HG03095 (cell line): Measurements from ENCODE around the gene LRRC46.

Source experiments
- ATAC-seq: cut with Tn5 transposase; IDR thresholded peaks from one replicate; pipeline ENCODE4 v1.9.1; 2021; ENCODE audit warnings: moderate library complexity; ENCODE audit not compliant: unreplicated experiment

The LRRC46 gene, protein sequence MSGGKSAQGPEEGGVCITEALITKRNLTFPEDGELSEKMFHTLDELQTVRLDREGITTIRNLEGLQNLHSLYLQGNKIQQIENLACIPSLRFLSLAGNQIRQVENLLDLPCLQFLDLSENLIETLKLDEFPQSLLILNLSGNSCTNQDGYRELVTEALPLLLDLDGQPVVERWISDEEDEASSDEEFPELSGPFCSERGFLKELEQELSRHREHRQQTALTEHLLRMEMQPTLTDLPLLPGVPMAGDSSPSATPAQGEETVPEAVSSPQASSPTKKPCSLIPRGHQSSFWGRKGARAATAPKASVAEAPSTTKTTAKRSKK

DNA sequence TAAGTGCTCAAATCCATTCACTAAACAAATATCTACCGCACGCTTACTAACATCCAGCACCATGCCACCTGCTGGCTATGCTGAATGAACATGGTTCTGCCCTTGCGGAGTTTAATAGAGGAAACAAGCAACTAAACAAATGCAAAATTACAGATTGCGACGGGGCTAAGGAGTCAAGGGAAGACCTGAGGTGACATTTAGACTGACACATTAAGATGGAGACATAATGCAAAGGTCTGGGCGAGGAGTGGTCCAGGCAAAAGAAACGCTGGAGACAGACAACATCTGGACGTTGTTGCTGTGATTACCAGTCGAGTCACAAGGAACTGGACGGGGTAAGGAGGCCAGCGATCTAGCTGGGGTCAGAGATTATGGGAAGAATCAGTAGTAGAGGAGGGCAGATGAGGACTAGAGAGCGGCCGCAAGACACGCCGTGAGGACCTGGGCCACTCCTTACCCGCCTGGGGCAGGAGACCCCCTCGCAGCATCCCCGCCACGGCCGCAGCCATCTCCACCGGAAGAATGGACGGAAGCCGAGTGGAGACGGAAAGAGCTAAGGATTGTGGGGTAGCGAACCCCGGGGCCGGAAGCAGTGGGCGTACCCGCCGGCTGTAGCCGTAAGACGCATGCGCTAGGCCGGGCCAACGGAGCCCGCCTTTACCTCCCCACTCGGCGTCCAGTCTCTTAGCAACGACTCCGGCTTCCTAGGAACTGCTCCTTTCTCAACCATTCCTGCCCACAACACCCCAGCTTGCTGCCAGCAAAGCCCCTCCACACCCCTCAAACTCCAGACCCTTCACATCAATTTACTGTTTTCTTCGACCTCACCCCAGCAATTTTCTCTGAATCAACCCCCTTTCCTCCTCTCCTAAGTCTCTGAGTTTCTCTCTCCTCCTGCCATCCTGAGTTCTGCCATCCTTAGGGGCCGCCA is at the start of gene LRRC46, which contains the start of gene MRPL10:
LRRC46 (plus strand) TSS at position 668 of the 931 bp plus-strand sequence. CDS start 320 bp downstream, outside the sequence.
MRPL10 (minus strand) TSS at position 539 of the 931 bp plus-strand sequence; CDS start at position 509, 30 bp downstream.
- ATAC-seq, result peak; percentile 82

DNA sequence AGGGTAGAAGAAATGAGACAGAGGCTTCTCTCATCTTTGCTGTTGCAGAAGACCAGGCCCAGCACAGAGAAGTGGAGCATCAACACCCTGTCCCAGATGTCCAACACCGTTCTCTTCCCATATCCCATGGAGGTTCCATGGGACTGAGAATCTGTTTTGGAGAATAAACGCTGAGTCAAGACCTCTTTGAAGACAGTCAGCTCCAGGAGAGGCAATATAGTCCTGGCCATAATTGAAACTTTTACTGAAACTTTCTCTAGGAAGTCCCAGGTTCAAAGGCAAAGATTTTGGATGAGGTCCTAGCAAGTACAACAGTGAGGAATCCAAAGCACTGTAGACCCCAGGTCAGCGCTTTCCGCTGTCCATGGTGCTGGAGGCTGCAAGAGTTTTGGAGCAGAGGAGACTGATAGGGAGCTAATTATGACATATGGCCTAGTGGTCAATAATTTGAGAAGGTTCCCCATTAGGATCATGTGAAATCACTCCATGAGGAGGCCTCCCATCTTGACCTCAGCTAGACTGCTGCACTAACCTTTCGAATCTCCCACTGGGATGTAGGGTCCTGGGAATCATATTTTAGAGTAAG is 45.8 kb upstream of the LRRC46 start:
- ATAC-seq, result no peak

DNA sequence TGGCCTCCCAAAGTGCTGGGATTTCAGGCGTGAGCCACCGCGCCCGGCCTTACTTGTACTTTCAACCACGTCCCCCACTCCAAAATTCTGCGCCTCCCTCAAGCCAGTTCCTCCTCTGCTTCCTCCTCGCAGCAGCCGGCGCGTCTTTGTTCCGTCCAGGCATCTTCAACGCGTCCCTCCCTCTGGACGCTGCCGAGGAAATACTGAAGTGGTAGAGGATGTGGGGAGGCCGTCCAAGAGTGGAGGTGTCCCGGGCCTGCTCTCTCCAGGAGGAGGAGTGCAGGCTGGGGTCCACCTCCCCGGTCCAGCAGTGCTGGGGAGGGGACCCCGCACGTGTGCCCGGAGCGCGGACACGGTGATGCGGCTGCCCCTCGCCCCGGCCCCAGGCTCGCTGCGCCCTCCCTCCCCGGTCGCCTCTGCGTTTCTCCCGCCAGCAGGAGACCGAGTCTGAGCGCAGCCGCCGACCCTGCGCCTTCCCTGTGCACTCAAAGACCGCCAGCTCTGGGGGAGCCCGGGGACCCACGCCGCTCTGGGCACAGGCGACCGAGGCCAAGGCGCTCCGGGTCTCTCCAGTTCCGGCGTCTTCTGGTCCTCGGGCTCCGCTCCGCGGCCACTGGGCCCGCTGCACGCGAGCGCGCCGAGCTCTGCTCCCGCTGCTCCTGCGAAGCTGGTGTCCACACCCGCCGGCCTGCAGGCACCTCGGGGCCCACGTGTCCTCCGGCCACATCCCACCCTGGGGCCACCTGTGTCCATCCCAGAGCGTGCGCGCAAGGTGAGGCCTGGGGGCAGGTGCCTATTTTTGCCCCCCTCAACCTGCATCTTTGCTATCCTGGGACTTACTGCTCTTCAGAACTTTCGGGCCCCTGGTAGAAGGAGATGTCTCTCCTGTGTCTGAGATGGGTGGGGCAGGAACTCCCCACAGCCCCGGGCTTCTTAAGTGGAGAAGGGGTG is 41.6 kb upstream of the LRRC46 start:
- no peak for ATAC-seq

DNA sequence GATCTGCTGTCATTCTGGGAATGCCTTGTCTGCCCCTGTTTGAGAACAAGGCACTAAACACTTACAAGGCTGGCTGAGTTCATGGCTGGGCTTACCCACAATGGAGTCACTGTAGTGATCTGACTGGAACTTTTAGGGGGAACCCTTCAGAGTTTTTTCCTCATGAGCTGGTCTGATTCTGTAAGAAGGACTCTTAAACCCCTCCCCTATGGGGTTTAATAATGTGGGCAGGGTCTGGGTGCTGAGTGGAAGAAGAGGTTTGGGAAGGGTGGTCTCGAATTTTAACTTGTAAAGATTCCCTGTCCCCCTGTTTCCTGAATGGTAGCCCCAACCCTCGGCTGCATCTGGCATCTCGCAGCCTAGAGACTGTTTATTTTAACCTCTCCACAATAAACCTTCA is 40.4 kb upstream of the LRRC46 start:
- no peak for ATAC-seq

DNA sequence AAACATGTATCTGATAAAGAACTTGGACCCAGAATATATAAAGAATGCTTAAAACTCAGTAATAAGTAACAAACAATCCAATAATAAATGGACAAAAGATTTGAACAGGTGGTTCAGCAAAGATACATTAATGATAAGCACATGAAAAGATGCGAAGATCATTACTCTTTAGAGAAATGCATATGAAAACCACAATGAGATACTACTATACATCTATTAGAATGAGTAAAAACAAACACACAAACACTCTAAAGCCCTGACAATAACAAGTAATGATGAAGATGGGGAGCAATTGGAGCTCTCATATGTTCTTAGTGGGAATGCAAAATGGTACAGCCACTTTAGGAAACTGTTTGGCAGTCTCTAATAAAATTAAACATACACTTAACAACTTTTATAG is 39.0 kb upstream of the LRRC46 start:
- no peak for ATAC-seq

DNA sequence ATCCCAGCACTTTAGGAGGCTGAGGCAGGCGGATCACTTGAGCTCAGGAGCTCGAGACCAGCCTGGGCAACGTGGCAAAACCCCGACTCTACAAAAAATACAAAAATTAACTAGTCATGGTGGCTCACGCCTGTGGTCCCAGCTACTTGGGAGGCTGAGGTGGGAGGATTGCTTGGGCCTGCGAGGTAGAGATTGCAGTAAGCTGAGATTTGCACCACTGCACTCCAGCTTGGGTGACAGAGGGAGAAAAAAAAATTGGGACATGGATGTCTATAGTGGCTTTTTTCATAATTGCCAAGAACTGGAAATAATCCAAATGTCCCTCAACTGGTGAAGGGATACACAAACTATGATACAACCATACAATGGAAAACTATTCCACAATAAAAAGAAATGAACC is 38.5 kb upstream of the LRRC46 start:
- ATAC-seq, result no peak

DNA sequence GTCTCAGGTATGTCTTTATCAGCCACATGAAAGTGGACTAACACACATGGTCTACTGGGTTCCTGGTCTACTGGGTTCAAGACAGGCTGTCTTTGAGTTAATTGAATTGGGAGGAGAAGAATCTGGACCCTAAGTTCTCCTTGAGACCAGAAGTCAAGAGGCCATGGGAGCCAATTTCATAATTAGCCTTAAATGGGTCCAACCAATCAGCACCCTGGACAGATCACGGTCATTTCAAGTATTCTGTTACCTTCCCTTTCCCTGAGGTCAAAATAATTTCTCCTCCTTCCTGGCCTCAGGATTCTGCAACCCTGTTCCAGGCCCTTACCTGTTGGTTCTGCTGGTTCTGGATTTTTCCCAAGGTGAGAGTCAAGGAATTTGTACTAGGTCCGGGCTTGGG is 33.7 kb upstream of the LRRC46 start:
- ATAC-seq, result no peak

DNA sequence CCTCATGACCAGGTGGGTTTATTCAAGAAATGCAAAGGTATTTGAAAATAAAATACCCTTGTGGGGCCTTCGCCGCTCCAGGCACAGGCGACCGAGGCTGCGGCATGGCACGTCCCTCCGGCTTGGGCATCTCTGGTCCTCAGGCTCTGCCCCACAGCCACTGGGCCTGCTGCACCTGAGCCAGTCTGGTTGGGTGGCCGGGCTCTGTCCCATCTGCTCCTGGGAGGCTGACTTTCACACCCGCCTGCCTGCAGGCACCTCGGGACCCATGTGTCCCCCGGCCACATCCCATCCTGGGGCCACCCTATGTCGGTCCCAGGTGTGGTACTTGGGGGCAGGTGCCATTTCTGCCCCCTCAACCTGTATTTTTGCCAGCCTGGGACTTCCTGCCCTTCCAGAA is 30.8 kb upstream of the LRRC46 start:
- ATAC-seq, result no peak

DNA sequence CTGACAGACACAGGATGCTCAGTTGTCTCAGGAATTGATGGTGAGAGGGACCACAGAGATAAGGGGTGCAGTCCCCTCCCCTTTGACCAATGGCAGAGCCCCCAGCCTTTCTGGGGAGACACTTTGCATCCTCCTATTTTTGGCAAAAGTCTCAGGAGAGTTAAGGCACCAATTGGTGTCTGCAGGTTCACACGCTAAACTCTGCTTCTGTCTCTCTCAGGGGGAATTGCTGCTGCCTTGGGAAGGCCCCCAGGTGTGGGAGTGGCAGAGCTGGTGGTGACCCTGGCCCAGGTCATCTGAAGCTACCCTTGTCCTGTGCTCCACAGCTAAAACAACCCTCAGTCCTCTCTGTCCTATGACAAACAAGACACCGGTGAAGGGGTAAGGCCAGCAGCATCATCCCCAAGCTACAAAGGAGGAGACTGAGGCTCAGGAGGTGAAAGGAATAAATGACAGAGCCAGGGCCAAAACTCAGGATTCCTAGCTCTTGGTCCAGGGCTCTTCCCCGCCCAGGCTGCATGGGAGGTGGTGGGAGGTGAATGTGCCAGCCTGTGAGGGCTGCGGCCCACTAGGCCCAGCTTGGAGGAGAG is 30.2 kb upstream of the LRRC46 start:
- no peak for ATAC-seq

DNA sequence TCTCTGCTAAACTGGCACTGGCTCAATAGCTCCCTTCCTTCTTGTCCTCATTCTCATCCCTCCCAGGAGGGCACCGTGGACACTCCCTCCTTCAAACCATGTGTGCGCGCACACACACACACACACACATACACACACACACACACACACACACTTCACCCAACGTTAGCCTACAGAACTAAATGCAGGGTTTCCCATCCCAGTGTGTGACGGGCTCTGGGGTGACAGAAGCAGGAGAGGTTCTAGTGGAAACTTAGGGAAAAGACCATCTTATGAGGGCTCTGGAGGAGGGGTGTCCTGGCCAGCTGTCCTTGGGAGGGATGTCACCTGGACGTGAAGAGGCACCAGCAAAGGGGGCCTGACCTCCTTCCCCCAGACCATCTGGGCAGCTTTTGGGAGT is 29.6 kb upstream of the LRRC46 start:
- no peak for ATAC-seq

DNA sequence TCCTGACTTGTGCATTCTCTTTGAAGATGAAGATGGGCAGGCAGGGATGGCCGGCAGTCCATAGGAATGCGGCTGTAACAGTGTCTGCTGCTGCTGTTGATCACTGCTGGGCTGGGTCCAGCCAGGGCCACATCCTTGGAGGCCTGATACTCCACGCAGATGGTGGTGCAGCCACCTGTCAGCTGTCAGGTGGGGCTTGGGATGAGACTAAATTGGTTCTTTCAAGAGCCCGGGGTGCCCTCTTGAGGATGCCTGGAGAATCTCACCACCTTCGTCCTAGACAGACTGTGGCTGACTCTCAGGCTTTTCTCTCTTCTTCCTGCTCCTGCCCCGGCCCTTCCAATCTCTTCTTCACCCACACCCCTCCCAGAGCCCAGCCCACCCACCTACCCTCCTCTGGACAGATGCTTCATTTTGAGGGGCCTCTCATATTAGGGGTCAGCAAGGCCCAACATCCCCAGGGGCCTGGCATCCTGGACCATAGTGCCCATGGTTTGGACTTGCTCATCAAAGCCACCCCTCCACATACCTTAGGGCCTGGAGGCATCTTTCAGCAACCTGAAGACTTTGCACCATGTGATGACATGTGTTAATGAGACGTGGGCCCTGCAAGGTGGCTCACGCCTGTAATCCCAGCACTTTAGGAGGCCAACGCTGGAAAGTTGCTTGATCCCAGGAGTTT is 29.0 kb upstream of the LRRC46 start:
- no peak for ATAC-seq

DNA sequence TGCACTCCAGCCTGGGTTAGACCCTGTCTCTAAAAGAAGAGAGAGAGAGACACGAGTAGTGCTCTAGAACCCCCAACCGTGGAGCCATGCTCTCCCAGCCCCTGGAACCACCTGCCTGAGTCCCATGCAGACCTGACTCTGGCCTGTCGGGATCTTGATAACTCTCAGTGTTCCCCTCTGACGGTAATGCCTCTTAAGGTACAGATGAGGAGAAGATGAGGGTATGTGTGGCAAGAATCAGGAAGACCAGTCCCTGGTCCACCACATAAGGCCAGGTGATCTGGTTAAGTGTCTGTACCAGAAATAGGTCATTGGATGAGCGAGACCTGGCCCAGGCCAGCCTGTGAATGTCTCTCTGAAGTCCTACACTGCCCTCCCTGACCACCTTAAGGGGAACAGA is 28.3 kb upstream of the LRRC46 start:
- no peak for ATAC-seq

DNA sequence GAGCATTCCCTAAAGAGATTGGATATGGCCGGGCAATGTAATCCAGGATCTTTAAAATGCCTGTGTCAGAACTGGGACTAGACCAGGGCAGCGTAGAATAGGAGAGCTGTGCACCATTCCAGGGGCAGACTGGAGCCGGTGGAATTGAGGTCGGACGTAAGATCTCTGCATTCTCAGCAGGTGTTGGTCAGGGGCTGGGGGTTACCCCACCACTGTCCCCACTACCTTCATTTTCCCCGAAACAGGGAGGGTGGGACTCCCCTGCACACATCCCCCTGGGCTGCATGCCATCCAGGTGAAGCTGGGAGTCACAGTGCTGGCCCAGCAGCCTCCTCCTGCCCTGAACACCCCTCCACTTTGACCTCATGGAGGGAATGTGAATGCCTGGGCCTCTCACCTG is 27.7 kb upstream of the LRRC46 start:
- no peak for ATAC-seq

DNA sequence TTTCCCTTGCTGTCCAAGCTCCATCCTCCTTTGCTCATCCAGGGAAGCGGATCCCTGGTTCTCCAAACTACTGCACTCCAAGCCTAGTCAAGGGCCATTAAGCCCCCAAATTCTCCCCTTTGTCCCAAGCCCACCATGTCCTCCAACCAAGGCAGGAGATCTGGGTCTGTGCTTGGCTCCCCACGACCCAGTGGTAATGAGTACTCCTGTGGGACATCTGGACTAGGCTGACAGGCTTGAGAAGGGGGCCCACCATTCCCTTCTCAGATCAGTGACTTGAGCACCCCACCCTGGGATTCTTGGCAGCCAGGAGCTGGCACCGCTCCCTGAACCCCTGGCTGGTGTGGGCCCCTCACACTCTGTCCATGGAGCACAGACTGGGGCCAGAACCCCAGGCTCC is 27.0 kb upstream of the LRRC46 start:
- no peak for ATAC-seq

DNA sequence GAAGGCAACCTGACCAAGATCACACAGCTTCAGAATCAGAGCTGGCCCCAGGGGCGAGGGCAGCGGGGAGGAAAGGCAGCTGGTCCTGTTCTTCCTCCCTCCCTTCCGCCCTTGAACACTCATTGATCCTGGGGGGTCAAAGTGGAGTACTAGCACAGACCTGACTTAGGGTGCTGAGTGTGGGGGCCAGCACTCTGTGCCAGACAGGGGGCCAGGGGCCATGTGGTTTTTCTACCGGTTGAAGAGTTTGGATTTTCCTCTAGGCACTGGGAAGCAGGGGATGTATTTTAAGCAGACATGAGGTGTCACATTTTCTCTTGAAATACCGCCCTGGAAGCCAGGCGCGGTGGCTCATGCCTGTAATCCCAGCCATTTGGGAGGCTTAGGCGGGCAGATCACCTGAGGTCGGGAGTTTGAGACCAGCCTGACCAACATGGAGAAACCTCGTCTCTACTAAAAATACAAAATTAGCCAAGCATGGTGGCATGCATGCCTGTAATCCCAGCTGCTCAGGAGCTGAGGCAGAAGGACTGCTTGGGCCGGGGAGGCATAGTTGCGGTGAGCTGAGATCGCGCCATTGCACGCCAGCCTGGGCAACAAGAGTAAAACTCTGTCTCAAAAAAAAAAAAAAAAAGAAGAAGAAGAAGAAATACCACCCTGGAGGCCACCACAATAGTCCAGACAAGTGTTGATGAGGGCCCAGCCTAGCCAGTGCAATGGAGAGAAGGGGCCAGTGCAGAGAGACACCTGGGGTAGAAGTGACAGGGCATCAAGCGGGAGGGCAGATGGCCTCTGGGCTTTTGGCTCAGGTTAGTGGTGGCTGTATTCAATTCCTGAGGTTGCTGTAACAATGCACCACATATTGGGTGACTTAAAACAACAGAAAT is 25.2 kb upstream of the LRRC46 start:
- no peak for ATAC-seq

DNA sequence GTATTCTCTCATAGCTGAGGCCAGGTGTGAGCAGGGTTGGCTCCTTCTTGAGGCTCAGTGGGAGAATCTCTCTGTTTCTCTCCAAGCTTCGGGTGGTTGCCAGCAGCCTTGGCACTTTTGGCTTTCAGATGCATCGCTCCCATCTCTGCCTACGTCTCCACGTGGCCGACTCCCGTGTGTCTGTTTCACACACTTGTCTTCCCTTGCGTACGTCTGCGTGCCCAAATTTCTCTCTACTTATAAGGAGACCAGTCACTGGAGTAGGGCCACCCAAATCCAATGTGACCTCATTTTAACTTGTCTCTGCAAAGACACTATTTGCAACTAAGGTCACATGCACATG is 24.6 kb upstream of the LRRC46 start:
- no peak for ATAC-seq

DNA sequence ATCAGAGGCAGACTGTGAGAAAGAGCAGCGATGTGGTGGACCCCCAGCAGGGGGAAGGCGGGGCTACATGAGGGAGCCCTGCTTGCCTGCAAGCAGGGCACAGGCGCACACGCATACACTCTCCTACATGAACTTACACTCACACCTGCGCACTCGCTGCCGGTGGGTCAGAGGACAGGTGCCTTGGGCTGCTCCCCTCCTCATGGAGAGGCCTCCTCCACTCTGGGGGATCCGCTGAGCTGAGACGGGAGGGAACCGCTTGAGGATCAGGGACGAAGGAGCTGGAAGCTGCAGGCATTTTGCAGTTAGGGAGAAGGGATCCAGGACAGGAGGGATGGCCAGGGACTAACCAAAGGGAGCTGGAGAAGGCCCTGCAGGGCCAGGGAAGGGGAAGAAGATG is 24.0 kb upstream of the LRRC46 start:
- ATAC-seq, result no peak

DNA sequence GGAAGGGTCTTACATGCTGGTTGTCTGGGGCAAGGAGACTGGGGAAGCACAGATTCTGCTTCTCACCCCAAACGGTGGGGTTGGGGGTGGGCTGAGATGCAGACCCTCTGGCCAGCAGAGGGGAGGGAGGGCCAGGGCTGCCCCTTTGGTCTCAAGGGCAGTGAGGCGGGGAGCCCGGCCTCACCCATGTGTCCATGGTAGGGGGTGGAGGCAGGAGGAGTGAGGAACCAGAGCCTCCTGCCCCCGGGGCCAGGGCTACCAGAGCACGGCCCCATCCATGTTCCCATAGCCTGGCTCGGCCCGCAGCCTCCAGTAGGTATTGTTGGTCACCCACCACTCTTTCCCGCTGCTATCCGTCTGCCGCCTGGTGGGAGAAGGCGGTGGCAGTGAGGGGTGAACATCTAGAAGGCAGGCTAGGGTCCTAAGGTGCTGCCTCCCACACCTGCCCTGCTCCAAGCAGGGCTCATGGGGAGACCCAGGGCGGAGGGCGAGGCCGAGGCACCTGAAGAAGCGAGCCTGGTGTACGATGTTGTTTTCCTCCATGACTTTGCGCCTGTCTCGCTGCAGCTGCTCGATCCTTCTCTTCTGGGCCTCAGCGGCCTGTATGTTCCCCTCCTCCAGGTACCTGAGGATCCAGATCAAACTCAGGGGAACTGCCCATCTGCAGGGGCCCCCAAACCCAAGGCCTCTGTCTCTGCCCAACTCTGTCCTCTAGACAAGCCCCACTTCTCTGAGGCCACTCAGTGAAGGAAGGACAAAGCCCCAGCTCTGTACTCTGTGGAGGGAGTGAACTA is 23.2 kb upstream of the LRRC46 start:
- no peak for ATAC-seq
